Measurements from ENCODE around the gene ACVR1B. TPM values are rescaled to one million over a fixed set of nuclear protein-coding genes. Genes with fewer than 3 reads are reported as not detected.

The ACVR1B gene
- total RNA-seq, 3 donors from 2014 or later (not counting 1 experiment from before 2014, with no cell fraction given): 5.9 to 9.6 (median 6.6) TPM

- Histone ChIP-seq H3K4me1 (ENCODE audit: control insufficient read depth, insufficient read depth, low read length) (peaks cover 12% of the 10 kb centered on the region), H3K9me3 (ENCODE audit: control insufficient read depth, insufficient read depth, low read length) (no peaks in the 10 kb centered on the region), H3K27me3 (ENCODE audit: control insufficient read depth, insufficient read depth, low read length) (no peaks in the 10 kb centered on the region), H3K4me3 (ENCODE audit: low read length) (peak overlapping the region; percentile 85), H3K27ac (ENCODE audit: low read length) (peak overlapping the region; percentile 36), H3K36me3 (ENCODE audit: control insufficient read depth, insufficient read depth, low read length) (no peaks in the 10 kb centered on the region)
- Mint-ChIP-seq H3K36me3 (no peaks in the 10 kb centered on the region), H3K27ac (peak overlapping the region; percentile 79 to 89), H3K27me3 (ENCODE audit: low read depth in 2 of 2) (peaks cover 17 to 20% of the 10 kb centered on the region in 2 donors), H3K4me3 (peak overlapping the region; percentile 97), H3K4me1 (peaks cover 12 to 30% of the 10 kb centered on the region in 2 donors), H3K9me3 (no peaks in the 10 kb centered on the region)
- no peak for TF ChIP-seq CTCF (IDR thresholded peaks at IDR 0.05)
- no peak for DNase-seq
- ATAC-seq: peak in 1 of 3 donors; percentile 9
- under 1% methylated on average over 5 of the region's 5 CpGs for WGBS (ENCODE audit: insufficient coverage)
- intact Hi-C loops (cut with micrococcal nuclease): no loop called here
These were observed 759 bp upstream of the ACVR1B start for GRCh38 chr12:51950682-51951198.

DNA sequence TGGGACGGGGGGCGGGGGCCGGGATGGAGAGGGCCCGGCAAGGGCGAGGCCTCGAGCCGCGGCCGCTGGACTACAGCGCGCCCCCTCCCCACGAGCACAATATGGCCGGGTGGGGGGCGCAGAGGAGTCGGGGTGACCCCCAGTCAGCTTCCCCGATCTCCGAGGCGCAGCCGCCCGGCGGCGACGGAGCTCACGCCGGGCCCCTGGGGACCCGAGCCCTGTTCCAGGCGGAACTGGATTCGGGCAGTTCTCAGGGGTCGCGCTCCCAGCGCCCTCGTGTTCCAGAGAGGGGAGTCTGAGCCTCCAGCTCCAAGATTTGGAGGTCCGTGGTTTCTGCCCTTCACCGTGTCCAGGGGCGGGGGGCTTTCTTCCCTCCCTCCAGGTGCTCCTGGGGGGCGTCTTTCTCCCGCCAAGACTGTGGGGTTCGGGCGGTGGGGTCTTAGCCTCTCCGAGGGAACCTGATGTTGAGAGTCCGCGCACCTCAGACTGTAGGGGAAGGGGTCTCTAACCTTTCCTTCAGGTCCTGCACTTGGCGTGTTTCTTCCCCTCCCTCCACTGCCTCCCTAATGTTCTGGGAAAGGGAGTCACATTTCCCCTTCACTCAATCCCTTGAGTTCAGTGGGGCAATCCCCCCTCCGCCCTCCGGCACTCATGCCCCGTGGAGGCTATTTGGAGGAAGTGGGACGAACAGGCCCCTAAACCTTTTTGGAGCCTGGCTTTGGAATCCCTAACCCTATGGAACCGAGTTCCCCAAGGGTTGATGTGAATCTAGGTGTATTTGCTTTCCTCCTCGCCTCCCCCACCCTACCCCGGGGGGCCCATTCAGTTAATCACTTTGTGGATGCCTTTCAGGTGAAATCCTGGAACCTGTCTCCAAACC, 584 bp downstream of the ACVR1B start:
- H3K36me3 Mint-ChIP-seq: no peaks in the 10 kb centered on the region
- peak overlapping the region; percentile 39 for H3K4me3 ChIP-seq (ENCODE audit: low read length)
- H3K9me3 ChIP-seq (ENCODE audit: control insufficient read depth, insufficient read depth, low read length): no peaks in the 10 kb centered on the region
- peak in 1 of 2 donors; percentile 43 for DNase-seq
- H3K27me3 Mint-ChIP-seq (ENCODE audit: low read depth in 2 of 2): peaks cover 11 to 20% of the 10 kb centered on the region in 2 donors
- 7% methylated on average over 41 of the region's 50 CpGs for WGBS (ENCODE audit: insufficient coverage)
- no peaks in the 10 kb centered on the region for H3K36me3 ChIP-seq (ENCODE audit: control insufficient read depth, insufficient read depth, low read length)
- no peaks in the 10 kb centered on the region for H3K27me3 ChIP-seq (ENCODE audit: control insufficient read depth, insufficient read depth, low read length)
- TF ChIP-seq CTCF (IDR thresholded peaks at IDR 0.05): no peak
- peaks cover 16 to 35% of the 10 kb centered on the region in 2 donors for H3K4me1 Mint-ChIP-seq
- H3K4me1 ChIP-seq (ENCODE audit: control insufficient read depth, insufficient read depth, low read length): peaks cover 12% of the 10 kb centered on the region
- intact Hi-C loops (cut with micrococcal nuclease): no loop called here
- ATAC-seq: no peak
- no peak overlapping the region for H3K27ac ChIP-seq (ENCODE audit: low read length)
- no peaks in the 10 kb centered on the region for H3K9me3 Mint-ChIP-seq
- H3K27ac Mint-ChIP-seq: peak overlapping the region in 1 of 2 donors; percentile 39
- H3K4me3 Mint-ChIP-seq: peak overlapping the region; percentile 68

DNA sequence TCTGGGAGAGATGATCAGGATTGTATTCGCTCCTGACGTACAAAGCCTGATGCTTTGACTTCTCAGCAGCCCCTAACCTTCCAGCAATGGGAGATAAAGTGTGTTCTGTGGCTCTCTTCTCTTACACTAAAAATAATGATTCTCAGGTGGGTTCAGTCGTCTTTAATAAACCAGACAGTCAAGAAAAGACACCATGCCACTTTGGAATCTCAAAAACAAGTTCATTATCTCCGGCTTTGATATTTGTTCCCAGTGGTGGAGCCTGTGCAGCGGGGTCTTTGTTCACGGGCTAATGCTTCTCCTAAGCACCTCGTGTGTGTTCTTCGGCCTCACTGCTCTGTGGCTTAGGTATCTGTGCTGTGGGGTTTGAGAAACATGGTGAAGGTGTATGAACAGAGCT, 1.6 kb downstream of the ACVR1B start:
- no peaks in the 10 kb centered on the region for H3K36me3 Mint-ChIP-seq
- DNase-seq (peak in 1 of 2 donors; percentile 26), ATAC-seq (no peak)
- H3K27ac Mint-ChIP-seq: peak overlapping the region in 1 of 2 donors; percentile 39
- H3K4me3 Mint-ChIP-seq: peak overlapping the region; percentile 14
- H3K27me3 Mint-ChIP-seq (ENCODE audit: low read depth in 2 of 2): peaks cover 5 to 10% of the 10 kb centered on the region in 2 donors
- Histone ChIP-seq H3K36me3 (ENCODE audit: control insufficient read depth, insufficient read depth, low read length) (no peaks in the 10 kb centered on the region), H3K27ac (ENCODE audit: low read length) (no peak overlapping the region), H3K4me1 (ENCODE audit: control insufficient read depth, insufficient read depth, low read length) (peaks cover 12% of the 10 kb centered on the region), H3K4me3 (ENCODE audit: low read length) (no peak overlapping the region), H3K9me3 (ENCODE audit: control insufficient read depth, insufficient read depth, low read length) (no peaks in the 10 kb centered on the region), H3K27me3 (ENCODE audit: control insufficient read depth, insufficient read depth, low read length) (no peaks in the 10 kb centered on the region)
- intact Hi-C loops (cut with micrococcal nuclease): no loop called here
- 82% methylated on average over 8 of the region's 8 CpGs for WGBS (ENCODE audit: insufficient coverage)
- TF ChIP-seq CTCF (IDR thresholded peaks at IDR 0.05): no peak
- no peaks in the 10 kb centered on the region for H3K9me3 Mint-ChIP-seq
- H3K4me1 Mint-ChIP-seq: peaks cover 16 to 35% of the 10 kb centered on the region in 2 donors
